ENCODE measurements around the gene CFAP74.

The CFAP74 gene

GRCh38 chr1:2042830-2043773, 39.5 kb upstream of the CFAP74 start:
- DNase-seq, result no peak

GRCh38 chr1:2041887-2042286, 38.3 kb upstream of the CFAP74 start:
- no peak for DNase-seq

GRCh38 chr1:2041305-2041704, 37.7 kb upstream of the CFAP74 start:
- no peak for DNase-seq

GRCh38 chr1:2039251-2039650, 35.7 kb upstream of the CFAP74 start:
- no peak for DNase-seq

- no peak for DNase-seq
Measured at GRCh38 chr1:2038229-2038628, 34.6 kb upstream of the CFAP74 start.

- no peak for DNase-seq
Measured at GRCh38 chr1:2037314-2037979, 33.9 kb upstream of the CFAP74 start.

GRCh38 chr1:2036287-2036686, 32.7 kb upstream of the CFAP74 start:
- DNase-seq, result no peak

- DNase-seq, result no peak
Measured at GRCh38 chr1:2033165-2033564, 29.6 kb upstream of the CFAP74 start.

GRCh38 chr1:2032737-2033136, 29.2 kb upstream of the CFAP74 start:
- DNase-seq, result no peak

GRCh38 chr1:2031546-2032540, 28.3 kb upstream of the CFAP74 start:
- DNase-seq, result no peak

GRCh38 chr1:2030076-2030871, 26.7 kb upstream of the CFAP74 start:
- DNase-seq, result no peak

- DNase-seq, result no peak
Measured at GRCh38 chr1:2029561-2029960, 26.0 kb upstream of the CFAP74 start.

GRCh38 chr1:2028870-2029560, 25.4 kb upstream of the CFAP74 start:
- DNase-seq, result no peak

GRCh38 chr1:2027961-2028583, 24.5 kb upstream of the CFAP74 start:
- DNase-seq, result no peak

- no peak for DNase-seq
Measured at GRCh38 chr1:2025491-2025981, 21.9 kb upstream of the CFAP74 start.

GRCh38 chr1:2024887-2025286, 21.3 kb upstream of the CFAP74 start:
- no peak for DNase-seq

GRCh38 chr1:2024451-2024850, 20.9 kb upstream of the CFAP74 start:
- DNase-seq, result no peak

GRCh38 chr1:2023187-2023586, 19.6 kb upstream of the CFAP74 start:
- no peak for DNase-seq

- no peak for DNase-seq
Measured at GRCh38 chr1:2022063-2022770, 18.6 kb upstream of the CFAP74 start.

GRCh38 chr1:2021550-2021949, 18.0 kb upstream of the CFAP74 start:
- DNase-seq, result no peak

Measured in NCI-H2227 treated with DMSO at 0.1 percent for 48 hours (cell line).